DND-41 (cell line): Measurements from ENCODE around the gene MGAT4A.

ENCODE experiments used
- EZH2 ChIP-seq: IDR thresholded peaks from 3 replicates; pipeline ENCODE4 v1.6.1; 2012; ENCODE audit warnings: borderline replicate concordance, low read depth, mild to moderate bottlenecking, moderate library complexity, low read length, inconsistent platforms; ENCODE audit not compliant: severe bottlenecking
- TF ChIP-seq, protein P1 (sequence below): IDR thresholded peaks from 2 replicates; pipeline ENCODE4 v1.5.1; 2012; ENCODE audit warnings: borderline replicate concordance, low read length, moderate library complexity, mild to moderate bottlenecking; ENCODE audit not compliant: poor library complexity, severe bottlenecking; ENCODE audit errors: extremely low read depth

DNA sequence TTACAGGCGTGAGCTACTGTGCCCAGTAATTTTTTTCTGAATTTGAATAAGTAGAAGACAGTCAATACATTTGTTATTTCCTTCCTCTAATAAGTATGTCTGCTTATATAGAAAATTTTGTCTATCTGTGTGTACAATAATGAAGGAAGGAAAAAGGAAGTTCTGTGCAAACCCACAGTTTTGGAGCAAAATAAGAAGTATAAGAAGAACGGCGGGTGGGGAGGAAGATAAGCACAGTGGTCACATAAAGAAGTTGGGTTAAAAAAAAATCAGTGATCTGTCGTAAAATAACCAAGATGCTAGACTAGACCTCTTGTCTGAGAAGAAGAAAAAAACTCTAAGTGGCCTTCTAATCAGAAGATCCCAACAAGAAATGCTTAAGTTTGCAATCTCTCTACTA lies 20.2 kb downstream of the MGAT4A start:
- TF ChIP-seq, protein P1, sequence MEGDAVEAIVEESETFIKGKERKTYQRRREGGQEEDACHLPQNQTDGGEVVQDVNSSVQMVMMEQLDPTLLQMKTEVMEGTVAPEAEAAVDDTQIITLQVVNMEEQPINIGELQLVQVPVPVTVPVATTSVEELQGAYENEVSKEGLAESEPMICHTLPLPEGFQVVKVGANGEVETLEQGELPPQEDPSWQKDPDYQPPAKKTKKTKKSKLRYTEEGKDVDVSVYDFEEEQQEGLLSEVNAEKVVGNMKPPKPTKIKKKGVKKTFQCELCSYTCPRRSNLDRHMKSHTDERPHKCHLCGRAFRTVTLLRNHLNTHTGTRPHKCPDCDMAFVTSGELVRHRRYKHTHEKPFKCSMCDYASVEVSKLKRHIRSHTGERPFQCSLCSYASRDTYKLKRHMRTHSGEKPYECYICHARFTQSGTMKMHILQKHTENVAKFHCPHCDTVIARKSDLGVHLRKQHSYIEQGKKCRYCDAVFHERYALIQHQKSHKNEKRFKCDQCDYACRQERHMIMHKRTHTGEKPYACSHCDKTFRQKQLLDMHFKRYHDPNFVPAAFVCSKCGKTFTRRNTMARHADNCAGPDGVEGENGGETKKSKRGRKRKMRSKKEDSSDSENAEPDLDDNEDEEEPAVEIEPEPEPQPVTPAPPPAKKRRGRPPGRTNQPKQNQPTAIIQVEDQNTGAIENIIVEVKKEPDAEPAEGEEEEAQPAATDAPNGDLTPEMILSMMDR, result no peak
- no peak for TF ChIP-seq EZH2
